Jurkat, Clone E6-1 (cell line): Measurements from ENCODE around the gene GUCY2F.
A peak's percentile ranks its signal among the peaks of the same experiment; 100 is the strongest.

Experiments used
- DNase-seq: peaks from one replicate; pipeline ENCODE4 v3.0.0-alpha.2; 2011; ENCODE audit warnings: low read depth, low spot score
- H3K4me3 ChIP-seq: 2 replicates; pipeline ENCODE4 v1.5.1; 2011; ENCODE audit warnings: mild to moderate bottlenecking, low read length, control low read depth, moderate library complexity

Gene GUCY2F

GRCh38 chrX:109350051-109350450, 131.8 kb downstream of the GUCY2F start:
- DNase-seq, result no peak
- H3K4me3 ChIP-seq, result no peak overlapping the region

- peak; percentile 22 for DNase-seq
- no peak overlapping the region for H3K4me3 ChIP-seq
These were observed 134.3 kb downstream of the GUCY2F start for GRCh38 chrX:109347632-109348031.

- DNase-seq, result no peak
- no peak overlapping the region for H3K4me3 ChIP-seq
These were observed 135.4 kb downstream of the GUCY2F start for GRCh38 chrX:109346491-109346890.

GRCh38 chrX:109345856-109346255, 136.0 kb downstream of the GUCY2F start:
- H3K4me3 ChIP-seq, result no peak overlapping the region
- DNase-seq, result no peak

- H3K4me3 ChIP-seq, result no peak overlapping the region
- no peak for DNase-seq
These were observed 137.2 kb downstream of the GUCY2F start for GRCh38 chrX:109344678-109345077.

GRCh38 chrX:109344101-109344500, 137.8 kb downstream of the GUCY2F start:
- DNase-seq, result no peak

GRCh38 chrX:109343671-109344070, 138.2 kb downstream of the GUCY2F start:
- DNase-seq, result no peak
- H3K4me3 ChIP-seq, result no peak overlapping the region

More at GRCh38 chrX:109344101-109344500, 137.8 kb downstream of the GUCY2F start:
- no peak overlapping the region for H3K4me3 ChIP-seq

- no peak for DNase-seq
- no peak overlapping the region for H3K4me3 ChIP-seq
These were observed 145.7 kb downstream of the GUCY2F start for GRCh38 chrX:109336141-109336540.

- no peak for DNase-seq
- no peak overlapping the region for H3K4me3 ChIP-seq
These were observed 154.6 kb downstream of the GUCY2F start for GRCh38 chrX:109327251-109327650.
